MM.1S (cell line): Measurements from ENCODE around the gene FOXP1.

ENCODE experiments used
- DNase-seq: peaks from one replicate; pipeline ENCODE4 v3.0.0-alpha.2; 2015
- H2AFZ ChIP-seq: fragments of 300-600 bp; sonication (generic); 2 replicates; pipeline ENCODE4 v1.6.0; 2016; ENCODE audit warnings: antibody characterized with exemption, low read length
- H3F3A ChIP-seq: fragments of 300-600 bp; sonication (generic); 2 replicates; pipeline ENCODE4 v1.6.1; 2016; ENCODE audit warnings: mild to moderate bottlenecking, antibody characterized with exemption, low read length, moderate library complexity, mixed read lengths; ENCODE audit not compliant: insufficient read depth
- H3K27ac ChIP-seq: fragments of 300-600 bp; sonication (generic); 2 replicates; pipeline ENCODE4 v1.5.1; 2016; ENCODE audit warnings: mild to moderate bottlenecking, low read length
- H3K27me3 ChIP-seq: fragments of 300-600 bp; sonication (generic); replicated peaks from 2 replicates; pipeline ENCODE4 v1.6.0; 2016; ENCODE audit warnings: low read length; ENCODE audit not compliant: insufficient read depth
- H3K36me3 ChIP-seq: fragments of 300-600 bp; sonication (generic); replicated peaks from 2 replicates; pipeline ENCODE4 v1.6.1; 2016; ENCODE audit warnings: mild to moderate bottlenecking, low read length, mixed read lengths; ENCODE audit not compliant: insufficient read depth
- H3K4me1 ChIP-seq: fragments of 300-600 bp; sonication (generic); 2 replicates; pipeline ENCODE4 v1.6.1; 2016; ENCODE audit warnings: low read length, mixed read lengths
- H3K4me2 ChIP-seq: fragments of 300-600 bp; sonication (generic); 2 replicates; pipeline ENCODE4 v1.6.0; 2016; ENCODE audit warnings: low read depth, low read length
- H3K4me3 ChIP-seq: fragments of 300-600 bp; sonication (generic); 2 replicates; pipeline ENCODE4 v1.5.1; 2016; ENCODE audit warnings: low read length, mixed read lengths
- H3K79me2 ChIP-seq: fragments of 300-600 bp; sonication (generic); 2 replicates; pipeline ENCODE4 v1.6.1; 2016; ENCODE audit warnings: mixed run types, low read length, mixed read lengths
- H3K9ac ChIP-seq: fragments of 300-600 bp; sonication (generic); 2 replicates; pipeline ENCODE4 v1.6.1; 2016; ENCODE audit warnings: low read length, mixed read lengths
- H3K9me2 ChIP-seq: fragments of 300-600 bp; sonication (generic); replicated peaks from 2 replicates; pipeline ENCODE4 v1.6.1; 2016; ENCODE audit warnings: mild to moderate bottlenecking, low read length, mixed read lengths; ENCODE audit not compliant: insufficient read depth
- H3K9me3 ChIP-seq: fragments of 300-600 bp; sonication (generic); replicated peaks from 2 replicates; pipeline ENCODE4 v1.6.1; 2016; ENCODE audit warnings: mild to moderate bottlenecking, low read length, mixed read lengths; ENCODE audit not compliant: insufficient read depth
- H4K20me1 ChIP-seq: fragments of 300-600 bp; sonication (generic); 2 replicates; pipeline ENCODE4 v1.6.1; 2016; ENCODE audit warnings: mild to moderate bottlenecking, low read length, moderate library complexity, mixed read lengths; ENCODE audit not compliant: insufficient read depth
- CTCF ChIP-seq: fragments of 300-600 bp; sonication (generic); IDR thresholded peaks from 2 replicates; pipeline ENCODE4 v1.5.1; 2016; ENCODE audit warnings: antibody characterized with exemption, low read length, mixed read lengths
- EZH2 ChIP-seq: fragments of 300-600 bp; sonication (generic); optimal IDR thresholded peaks from 2 replicates; pipeline ENCODE3; 2017; ENCODE audit warnings: low read depth, mild to moderate bottlenecking, antibody characterized with exemption, low read length, mixed read lengths
- EZH2phosphoT487 ChIP-seq: fragments of 300-600 bp; sonication (generic); IDR thresholded peaks from 2 replicates; pipeline ENCODE4 v1.6.1; 2018; ENCODE audit warnings: antibody characterized with exemption, low read length

Gene FOXP1

GRCh38 chr3:71565316-71565715 lies 18.2 kb downstream of the FOXP1 start:
- no peak for DNase-seq
- Histone ChIP-seq H3K79me2 (no peaks in the 10 kb centered on the region), H3K9ac (no peak overlapping the region), H3K9me2 (no peaks in the 10 kb centered on the region), H3K9me3 (no peaks in the 10 kb centered on the region), H3K4me3 (no peak overlapping the region), H3K4me1 (peaks cover 24% of the 10 kb centered on the region), H3K27me3 (no peaks in the 10 kb centered on the region), H3F3A (peaks cover 15% of the 10 kb centered on the region; the same call in 1 of the 2 replicates), H2AFZ (no peak overlapping the region), H3K27ac (no peak overlapping the region), H3K4me2 (no peak overlapping the region), H4K20me1 (no peaks in the 10 kb centered on the region), H3K36me3 (no peaks in the 10 kb centered on the region)
- no peak for TF ChIP-seq EZH2
- no peak for TF ChIP-seq EZH2phosphoT487
- no peak for TF ChIP-seq CTCF

GRCh38 chr3:71564361-71564760 lies 19.2 kb downstream of the FOXP1 start:
- no peak overlapping the region for H3K9ac ChIP-seq
- no peaks in the 10 kb centered on the region for H4K20me1 ChIP-seq
- no peaks in the 10 kb centered on the region for H3K79me2 ChIP-seq
- H3K9me2 ChIP-seq, result no peaks in the 10 kb centered on the region
- no peaks in the 10 kb centered on the region for H3K36me3 ChIP-seq
- peaks cover 15% of the 10 kb centered on the region; the same call in 1 of the 2 replicates for H3F3A ChIP-seq
- no peaks in the 10 kb centered on the region for H3K27me3 ChIP-seq
- TF ChIP-seq CTCF (no peak), EZH2 (no peak)
- H3K4me3 ChIP-seq, result no peak overlapping the region
- H3K4me1 ChIP-seq, result peaks cover 24% of the 10 kb centered on the region
- no peaks in the 10 kb centered on the region for H3K9me3 ChIP-seq
- H2AFZ ChIP-seq, result 0 out of 2 replicates have a peak overlapping the region, but pooled peaks have one; percentile 0
- peak overlapping the region; percentile 66; the same call in 1 of the 2 replicates for H3K27ac ChIP-seq
- DNase-seq, result no peak
- peak overlapping the region; percentile 53; the same call in 1 of the 2 replicates for H3K4me2 ChIP-seq

- H3K79me2 ChIP-seq, result no peaks in the 10 kb centered on the region
- peak overlapping the region; percentile 66; the same call in 1 of the 2 replicates for H3K27ac ChIP-seq
- no peak overlapping the region for H3K4me3 ChIP-seq
- no peaks in the 10 kb centered on the region for H3K9me3 ChIP-seq
- H3K4me2 ChIP-seq, result peak overlapping the region; percentile 53; the same call in 1 of the 2 replicates
- H3K9ac ChIP-seq, result peak overlapping the region; percentile 16; the same call in 1 of the 2 replicates
- H4K20me1 ChIP-seq, result no peaks in the 10 kb centered on the region
- peaks cover 24% of the 10 kb centered on the region for H3K4me1 ChIP-seq
- peaks cover 15% of the 10 kb centered on the region; the same call in 1 of the 2 replicates for H3F3A ChIP-seq
- no peak for TF ChIP-seq CTCF
- no peak for TF ChIP-seq EZH2
- H3K27me3 ChIP-seq, result no peaks in the 10 kb centered on the region
- H3K36me3 ChIP-seq, result no peaks in the 10 kb centered on the region
- no peak overlapping the region for H2AFZ ChIP-seq
- H3K9me2 ChIP-seq, result no peaks in the 10 kb centered on the region
- DNase-seq, result peak; percentile 92
Measured at GRCh38 chr3:71563827-71564226, 19.7 kb downstream of the FOXP1 start.
